ENCODE results near the gene POP7. TPM values are rescaled to one million over a fixed set of nuclear protein-coding genes. Genes with fewer than 3 reads are reported as not detected.
"Not testable (repeated sequence)": the region's sequence is repeated elsewhere in the genome, so short reads cannot be mapped to it uniquely, and the experiment has no call there.

POP7 gene
- total RNA-seq = 10 to 100 TPM; 32.5 to 35.2 TPM

GRCh38 chr7:100705753-100706671 is at the start of gene POP7:
TSS of gene POP7 (plus strand) at chr7:100706121. CDS start at chr7:100706831, 710 bp downstream.
- Mint-ChIP-seq H3K9me3 (no peaks in the 10 kb centered on the region), H3K4me1 (peaks cover 17% of the 10 kb centered on the region), H3K36me3 (ENCODE audit: low read depth) (peaks cover 14% of the 10 kb centered on the region), H3K27ac (peak within 1 kb of the TSS; percentile 90), H3K4me3 (peak within 1 kb of the TSS; percentile 94), H3K27me3 (peaks cover 2% of the 10 kb centered on the region)
- peak; percentile 99 for DNase-seq
- POLR2A ChIA-PET = interaction anchor here (0.6 to 2.9 kb wide), 44 partner anchors 8 to 579 kb away, joined by 3 to 41 read pairs (median 6); partner anchors contain the start of genes AGFG2, EPO, FBXO24 and GIGYF1
- CTCF ChIA-PET = interaction anchor here (0.6 to 2.3 kb wide), 66 partner anchors 8 to 1082 kb away, joined by 3 to 91 read pairs (median 5); partner anchors contain the start of genes EPO, FBXO24, GIGYF1 and GNB2

GRCh38 chr7:100662194-100662776 is 43.6 kb upstream of the POP7 start:
- not testable (repeated sequence) for H3K4me3 Mint-ChIP-seq; DNase-seq; H3K36me3 Mint-ChIP-seq (ENCODE audit: low read depth); H3K9me3 Mint-ChIP-seq; H3K4me1 Mint-ChIP-seq; H3K27ac Mint-ChIP-seq
- CTCF ChIA-PET = interaction anchor here (1.2 kb wide), 1 partner anchor 102 kb away, joined by 3 read pairs; no protein-coding TSS in a partner anchor
- peaks cover 20% of the 10 kb centered on the region for H3K27me3 Mint-ChIP-seq
- POLR2A ChIA-PET = interaction anchor here (1.0 kb wide), 1 partner anchor 11 kb away, joined by 3 read pairs; no protein-coding TSS in a partner anchor

GRCh38 chr7:100665168-100665726 is 40.7 kb upstream of the POP7 start:
- no peaks in the 10 kb centered on the region for H3K9me3 Mint-ChIP-seq
- no peaks in the 10 kb centered on the region for H3K36me3 Mint-ChIP-seq (ENCODE audit: low read depth)
- H3K4me3 Mint-ChIP-seq = no peak overlapping the region
- POLR2A ChIA-PET = interaction anchor here (1.4 kb wide), 1 partner anchor 53 kb away, joined by 3 read pairs; the partner anchor contains the start of gene MOSPD3
- no peaks in the 10 kb centered on the region for H3K4me1 Mint-ChIP-seq
- DNase-seq = no peak
- CTCF ChIA-PET = interaction anchor here (0.6 kb wide), 1 partner anchor 288 kb away, joined by 3 read pairs; no protein-coding TSS in a partner anchor
- peaks cover 17% of the 10 kb centered on the region for H3K27me3 Mint-ChIP-seq
- no peak overlapping the region for H3K27ac Mint-ChIP-seq

- no peaks in the 10 kb centered on the region for H3K36me3 Mint-ChIP-seq (ENCODE audit: low read depth)
- DNase-seq = no peak
- H3K27ac Mint-ChIP-seq = no peak overlapping the region
- H3K9me3 Mint-ChIP-seq = no peaks in the 10 kb centered on the region
- ChIA-PET CTCF (interaction anchor here (1.0 to 1.5 kb wide), 2 partner anchors 33 to 126 kb away, joined by 4 read pairs; no protein-coding TSS in a partner anchor), POLR2A (interaction anchor here (1.4 kb wide), 1 partner anchor 24 kb away, joined by 4 read pairs; no protein-coding TSS in a partner anchor)
- peaks cover under 1% of the 10 kb centered on the region for H3K4me1 Mint-ChIP-seq
- no peak overlapping the region for H3K4me3 Mint-ChIP-seq
- peaks cover 20% of the 10 kb centered on the region for H3K27me3 Mint-ChIP-seq
These were observed 38.4 kb upstream of the POP7 start for GRCh38 chr7:100667331-100668068.

GRCh38 chr7:100668069-100668449 is 37.9 kb upstream of the POP7 start:
- Mint-ChIP-seq H3K4me3 (no peak overlapping the region), H3K27me3 (peaks cover 19% of the 10 kb centered on the region), H3K36me3 (ENCODE audit: low read depth) (no peaks in the 10 kb centered on the region), H3K27ac (no peak overlapping the region), H3K4me1 (peaks cover 6% of the 10 kb centered on the region), H3K9me3 (no peaks in the 10 kb centered on the region)
- POLR2A ChIA-PET = interaction anchor here (1.4 kb wide), 1 partner anchor 24 kb away, joined by 4 read pairs; no protein-coding TSS in a partner anchor
- CTCF ChIA-PET = interaction anchor here (1.0 to 1.5 kb wide), 2 partner anchors 34 to 126 kb away, joined by 4 read pairs; no protein-coding TSS in a partner anchor
- DNase-seq = no peak

GRCh38 chr7:100669106-100669505 is 36.8 kb upstream of the POP7 start:
- peaks cover 18% of the 10 kb centered on the region for H3K27me3 Mint-ChIP-seq
- H3K4me1 Mint-ChIP-seq; DNase-seq; H3K9me3 Mint-ChIP-seq; H3K4me3 Mint-ChIP-seq; H3K36me3 Mint-ChIP-seq (ENCODE audit: low read depth); H3K27ac Mint-ChIP-seq; POLR2A ChIA-PET: not testable (repeated sequence)
- CTCF ChIA-PET = interaction anchor here (0.9 to 3.3 kb wide), 2 partner anchors 35 to 36 kb away, joined by 3 to 8 read pairs; partner anchors contain the start of gene POP7

- Mint-ChIP-seq H3K27ac (no peak overlapping the region), H3K27me3 (peaks cover 18% of the 10 kb centered on the region), H3K36me3 (ENCODE audit: low read depth) (peaks cover 10% of the 10 kb centered on the region), H3K4me3 (no peak overlapping the region), H3K9me3 (no peaks in the 10 kb centered on the region), H3K4me1 (peaks cover 7% of the 10 kb centered on the region)
- ChIA-PET CTCF (interaction anchor here (3.3 kb wide), 1 partner anchor 35 kb away, joined by 8 read pairs; the partner anchor contains the start of gene POP7), POLR2A (no interaction called here)
- no peak for DNase-seq
These were observed 35.8 kb upstream of the POP7 start for GRCh38 chr7:100670074-100670473.

GRCh38 chr7:100671353-100672327 is 34.3 kb upstream of the POP7 start:
- Mint-ChIP-seq H3K36me3 (ENCODE audit: low read depth) (peaks cover 17% of the 10 kb centered on the region), H3K27ac (no peak overlapping the region), H3K4me1 (peaks cover 11% of the 10 kb centered on the region), H3K9me3 (no peaks in the 10 kb centered on the region), H3K4me3 (no peak overlapping the region), H3K27me3 (peaks cover 18% of the 10 kb centered on the region)
- CTCF ChIA-PET = interaction anchor here (1.5 to 3.3 kb wide), 3 partner anchors 34 to 37 kb away, joined by 8 to 13 read pairs (median 9); partner anchors contain the start of gene POP7
- no peak for DNase-seq
- POLR2A ChIA-PET = interaction anchor here (0.7 to 4.5 kb wide), 2 partner anchors 59 to 68 kb away, joined by 3 to 38 read pairs; partner anchors contain the start of gene MOSPD3

- ChIA-PET POLR2A (interaction anchor here (0.5 to 4.5 kb wide), 10 partner anchors 10 to 90 kb away, joined by 3 to 38 read pairs (median 5); partner anchors contain the start of genes FBXO24, LRCH4, MOSPD3 and POP7), CTCF (interaction anchor here (0.9 to 1.7 kb wide), 6 partner anchors 32 to 87 kb away, joined by 3 to 13 read pairs (median 6); partner anchors contain the start of genes FBXO24 and POP7)
- peak within 1 kb of the TSS; percentile 93 for H3K27ac Mint-ChIP-seq
- DNase-seq = peak; percentile 99
- peaks cover 10% of the 10 kb centered on the region for H3K27me3 Mint-ChIP-seq
- H3K4me1 Mint-ChIP-seq = peaks cover 21% of the 10 kb centered on the region
- H3K36me3 Mint-ChIP-seq (ENCODE audit: low read depth) = peaks cover 29% of the 10 kb centered on the region
- peak within 1 kb of the TSS; percentile 98 for H3K4me3 Mint-ChIP-seq
- H3K9me3 Mint-ChIP-seq = no peaks in the 10 kb centered on the region
These were observed 32.5 kb upstream of the POP7 start, which contains the start of gene GNB2 for GRCh38 chr7:100673302-100673941. TSS of gene GNB2 (plus strand) at chr7:100673740. CDS start at chr7:100676266, 2,526 bp downstream.

GRCh38 chr7:100673942-100674410 is 31.9 kb upstream of the POP7 start:
- H3K9me3 Mint-ChIP-seq = no peaks in the 10 kb centered on the region

More at GRCh38 chr7:100673942-100674410, 31.9 kb upstream of the POP7 start:
- POLR2A ChIA-PET = interaction anchor here (0.9 to 4.5 kb wide), 7 partner anchors 32 to 105 kb away, joined by 3 to 38 read pairs (median 6); partner anchors contain the start of genes FBXO24, LRCH4, MOSPD3 and POP7
- peak overlapping the region; percentile 98 for H3K4me3 Mint-ChIP-seq
- H3K4me1 Mint-ChIP-seq = peaks cover 21% of the 10 kb centered on the region
- H3K27ac Mint-ChIP-seq = peak overlapping the region; percentile 93
- H3K27me3 Mint-ChIP-seq = peaks cover 10% of the 10 kb centered on the region
- CTCF ChIA-PET = interaction anchor here (1.4 to 2.2 kb wide), 2 partner anchors 41 to 62 kb away, joined by 3 to 7 read pairs; partner anchors contain the start of gene MOSPD3
- peak; percentile 44 for DNase-seq
- H3K36me3 Mint-ChIP-seq (ENCODE audit: low read depth) = peaks cover 30% of the 10 kb centered on the region
